Trophoblast cell (in vitro differentiated cells and primary cell): Measurements from ENCODE around the gene PRAF2.

ENCODE experiments used
- DNase-seq, 2 donors: peaks; one replicate each; pipeline ENCODE4 v3.0.0-alpha.2; 2016
- H2AFZ ChIP-seq: 2 replicates; pipeline ENCODE4 v1.6.1; 2013; ENCODE audit warnings: low read length, moderate library complexity, mild to moderate bottlenecking; ENCODE audit not compliant: insufficient read depth, poor library complexity
- H2AK5ac ChIP-seq: 2 replicates; pipeline ENCODE4 v1.6.1; 2013; ENCODE audit warnings: mild to moderate bottlenecking, low read length
- H2BK120ac ChIP-seq: 2 replicates; pipeline ENCODE4 v1.6.1; 2013; ENCODE audit warnings: low read length, mild to moderate bottlenecking, moderate library complexity; ENCODE audit not compliant: insufficient read depth, poor library complexity
- H2BK12ac ChIP-seq: 2 replicates; pipeline ENCODE4 v1.6.1; 2013; ENCODE audit warnings: mild to moderate bottlenecking, low read length, moderate library complexity
- H2BK5ac ChIP-seq: 2 replicates; pipeline ENCODE4 v1.6.1; 2013; ENCODE audit warnings: low read length, low read depth, moderate library complexity, mild to moderate bottlenecking; ENCODE audit not compliant: poor library complexity
- H3K14ac ChIP-seq: 2 replicates; pipeline ENCODE4 v1.6.1; 2013; ENCODE audit warnings: mild to moderate bottlenecking, low read length
- H3K18ac ChIP-seq: 2 replicates; pipeline ENCODE4 v1.6.1; 2013; ENCODE audit warnings: mild to moderate bottlenecking, low read length
- H3K23ac ChIP-seq: 2 replicates; pipeline ENCODE4 v1.6.1; 2013; ENCODE audit warnings: low read length
- H3K27ac ChIP-seq: 2 replicates; pipeline ENCODE4 v1.5.1; 2013; ENCODE audit warnings: low read depth, mild to moderate bottlenecking, inconsistent platforms, low read length, moderate library complexity
- H3K27me3 ChIP-seq: 2 replicates; pipeline ENCODE4 v1.6.1; 2013; ENCODE audit warnings: inconsistent platforms, mild to moderate bottlenecking, low read length, moderate library complexity; ENCODE audit not compliant: insufficient read depth
- H3K36me3 ChIP-seq, 2 experiments: 1 replicate in 1 of 2; 2 replicates in 1 of 2; pipeline ENCODE4 v1.6.1; 2013; ENCODE audit warnings: low read length in 2 of 2, mild to moderate bottlenecking in 2 of 2, moderate library complexity in 1 of 2; ENCODE audit not compliant: insufficient read depth in 2 of 2, control insufficient read depth in 1 of 2
- H3K4ac ChIP-seq: 2 replicates; pipeline ENCODE4 v1.6.1; 2013; ENCODE audit warnings: low read depth, mild to moderate bottlenecking, low read length, moderate library complexity
- H3K4me1 ChIP-seq, 2 experiments: 1 replicate in 1 of 2; 2 replicates in 1 of 2; pipeline ENCODE4 v1.6.1; 2013; ENCODE audit warnings: low read length in 2 of 2, mild to moderate bottlenecking in 2 of 2, moderate library complexity in 1 of 2; ENCODE audit not compliant: insufficient read depth in 2 of 2, control insufficient read depth in 1 of 2
- H3K4me2 ChIP-seq: 2 replicates; pipeline ENCODE4 v1.6.1; 2013; ENCODE audit warnings: inconsistent platforms, mild to moderate bottlenecking, low read length, moderate library complexity
- H3K4me3 ChIP-seq: 2 replicates; pipeline ENCODE4 v1.5.1; 2013; ENCODE audit warnings: mild to moderate bottlenecking, low read depth, low read length, inconsistent platforms
- H3K79me1 ChIP-seq: one replicate; pipeline ENCODE4 v1.6.1; 2013; ENCODE audit warnings: low read length
- H3K79me2 ChIP-seq: 2 replicates; pipeline ENCODE4 v1.6.1; 2013; ENCODE audit warnings: low read length, mild to moderate bottlenecking; ENCODE audit not compliant: control insufficient read depth, insufficient read depth, poor library complexity
- H3K9ac ChIP-seq: 2 replicates; pipeline ENCODE4 v1.6.1; 2013; ENCODE audit warnings: mild to moderate bottlenecking, low read length
- H3K9me3 ChIP-seq: 2 replicates; pipeline ENCODE4 v1.6.1; 2013; ENCODE audit warnings: low read depth, mild to moderate bottlenecking, control low read depth, inconsistent platforms, low read length; ENCODE audit not compliant: insufficient read depth
- H4K12ac ChIP-seq: 2 replicates; pipeline ENCODE4 v1.6.1; 2013; ENCODE audit warnings: low read depth, mild to moderate bottlenecking, low read length, moderate library complexity
- H4K8ac ChIP-seq: 2 replicates; pipeline ENCODE4 v1.6.1; 2013; ENCODE audit warnings: low read depth, mild to moderate bottlenecking, low read length, moderate library complexity
- H4K91ac ChIP-seq: one replicate; pipeline ENCODE4 v1.6.1; 2013; ENCODE audit warnings: low read depth, mild to moderate bottlenecking, low read length, moderate library complexity
- WGBS: extraction: QIAGEN DNeasy Blood & Tissue Kit; methylation state at CpG from one replicate; pipeline ENCODE4 v1.1.7; 2013; ENCODE audit warnings: missing lambda C conversion rate; ENCODE audit not compliant: insufficient read length, insufficient coverage; ENCODE audit errors: extremely low coverage; 5-methylcytosine and 5-hydroxymethylcytosine counted together

PRAF2 gene

DNA sequence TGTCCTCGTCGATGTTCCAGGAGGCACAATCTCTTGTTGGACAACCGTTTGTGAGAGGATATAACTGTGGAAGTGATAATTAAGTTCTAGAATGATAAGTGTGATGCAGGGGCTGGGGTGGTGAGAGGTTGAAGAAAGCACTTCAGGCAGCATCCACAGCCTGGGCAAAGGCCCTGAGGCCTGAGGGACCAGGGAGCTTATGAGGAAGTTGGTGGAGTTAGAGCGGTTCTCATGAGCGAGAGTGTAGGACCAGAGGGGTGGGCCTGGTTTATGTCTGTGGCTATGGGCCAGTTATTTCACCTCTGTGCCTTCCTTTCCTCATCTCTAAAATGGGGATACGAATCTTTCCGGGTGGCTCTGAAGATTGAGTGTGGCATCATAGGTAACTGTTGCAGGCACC lies 12.3 kb downstream of the PRAF2 start:
- Histone ChIP-seq H3K14ac (no peak overlapping the region), H3K9ac (no peak overlapping the region), H3K27ac (no peak overlapping the region), H3K79me2 (no peaks in the 10 kb centered on the region), H3K23ac (no peak overlapping the region), H2BK120ac (no peak overlapping the region), H3K4ac (no peak overlapping the region), H2BK12ac (no peak overlapping the region), H3K79me1 (peaks cover 4% of the 10 kb centered on the region), H3K18ac (no peak overlapping the region), H4K8ac (no peak overlapping the region), H3K4me2 (no peak overlapping the region), H4K91ac (no peak overlapping the region), H3K4me3 (no peak overlapping the region), H3K27me3 (no peaks in the 10 kb centered on the region), H3K36me3 (peaks cover 41 to 50% of the 10 kb centered on the region in 2 experiments), H3K4me1 (peaks cover 4 to 8% of the 10 kb centered on the region in 2 experiments), H2BK5ac (no peak overlapping the region), H2AK5ac (no peak overlapping the region), H4K12ac (no peak overlapping the region), H3K9me3 (no peaks in the 10 kb centered on the region), H2AFZ (no peak overlapping the region)
- WGBS = no CpG with 5 or more reads among the region's 7 CpGs
- no peak for DNase-seq

DNA sequence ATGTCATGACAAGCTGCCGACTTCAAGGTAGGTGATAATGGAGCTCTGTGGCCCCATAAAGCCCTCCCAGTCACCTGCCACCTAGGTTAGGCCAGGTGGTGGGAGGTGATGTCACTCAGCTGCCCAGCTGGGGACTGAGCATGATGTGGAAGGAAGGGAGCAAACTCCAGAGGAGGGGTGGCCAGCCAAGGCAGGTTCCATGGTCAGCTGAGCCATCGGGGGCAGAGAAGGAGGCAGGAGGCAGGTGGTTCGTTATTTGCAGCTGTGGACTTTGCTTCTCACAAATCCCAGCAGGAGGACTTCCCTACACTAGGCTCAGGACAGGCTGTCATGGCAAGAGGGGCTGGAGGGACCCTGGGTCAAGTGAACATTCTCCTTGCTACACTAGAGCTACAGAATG lies 12.9 kb downstream of the PRAF2 start:
- no peak for DNase-seq
- no peak overlapping the region for H3K4me2 ChIP-seq
- H2BK12ac ChIP-seq = no peak overlapping the region
- no peak overlapping the region for H2AFZ ChIP-seq
- H3K36me3 ChIP-seq = peaks cover 41 to 44% of the 10 kb centered on the region in 2 experiments
- peak overlapping the region; percentile 35 for H3K4ac ChIP-seq
- no peak overlapping the region for H2AK5ac ChIP-seq
- H4K91ac ChIP-seq = no peak overlapping the region
- H3K4me1 ChIP-seq = peaks cover 4 to 8% of the 10 kb centered on the region in 2 experiments
- no peak overlapping the region for H2BK5ac ChIP-seq
- WGBS = no CpG with 5 or more reads among the region's 3 CpGs
- no peak overlapping the region for H4K8ac ChIP-seq
- H3K79me1 ChIP-seq = peaks cover 4% of the 10 kb centered on the region
- H3K14ac ChIP-seq = no peak overlapping the region
- no peak overlapping the region for H4K12ac ChIP-seq
- no peak overlapping the region for H3K27ac ChIP-seq
- H3K23ac ChIP-seq = no peak overlapping the region
- H3K9me3 ChIP-seq = no peaks in the 10 kb centered on the region
- no peak overlapping the region for H2BK120ac ChIP-seq
- H3K18ac ChIP-seq = no peak overlapping the region
- no peaks in the 10 kb centered on the region for H3K79me2 ChIP-seq
- H3K27me3 ChIP-seq = no peaks in the 10 kb centered on the region
- H3K4me3 ChIP-seq = no peak overlapping the region
- H3K9ac ChIP-seq = no peak overlapping the region

DNA sequence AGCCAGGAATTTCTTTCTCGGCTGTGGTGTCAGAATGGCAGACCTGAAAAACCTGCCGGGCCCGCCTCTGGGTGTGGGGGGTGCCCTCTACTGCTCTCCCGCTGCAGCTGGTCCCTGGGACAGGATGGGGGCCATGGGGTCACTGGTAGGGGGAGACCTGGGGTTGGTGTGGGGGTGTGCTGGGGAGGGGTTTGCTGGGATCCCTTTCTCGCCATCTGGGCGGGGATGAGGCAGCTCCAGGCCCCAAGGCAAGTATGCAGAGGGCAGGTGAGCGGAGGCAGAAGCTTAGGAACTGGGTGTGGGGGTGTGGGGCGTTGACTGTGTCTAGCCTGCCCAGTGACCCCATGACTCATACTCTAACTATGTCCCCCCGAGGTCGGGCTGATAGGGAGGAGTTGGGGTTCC lies 14.1 kb downstream of the PRAF2 start:
- peak overlapping the region; percentile 71 for H2BK5ac ChIP-seq
- H2AFZ ChIP-seq = no peak overlapping the region
- peaks cover 30 to 35% of the 10 kb centered on the region in 2 experiments for H3K36me3 ChIP-seq
- H3K4me1 ChIP-seq = peaks cover 4 to 9% of the 10 kb centered on the region in 2 experiments
- no peak overlapping the region for H3K4ac ChIP-seq
- no peaks in the 10 kb centered on the region for H3K79me2 ChIP-seq
- peak overlapping the region; percentile 76 for H3K4me3 ChIP-seq
- peaks cover 4% of the 10 kb centered on the region for H3K79me1 ChIP-seq
- H3K9ac ChIP-seq = no peak overlapping the region
- H4K8ac ChIP-seq = no peak overlapping the region
- H4K91ac ChIP-seq = no peak overlapping the region
- H2AK5ac ChIP-seq = no peak overlapping the region
- peak overlapping the region; percentile 55 for H3K4me2 ChIP-seq
- H3K27ac ChIP-seq = peak overlapping the region; percentile 75
- H3K23ac ChIP-seq = no peak overlapping the region
- no peak overlapping the region for H2BK12ac ChIP-seq
- H2BK120ac ChIP-seq = no peak overlapping the region
- H3K9me3 ChIP-seq = no peaks in the 10 kb centered on the region
- DNase-seq = peak; percentile 10 to 35
- H3K18ac ChIP-seq = no peak overlapping the region
- H3K27me3 ChIP-seq = no peaks in the 10 kb centered on the region
- H3K14ac ChIP-seq = no peak overlapping the region
- WGBS = no CpG with 5 or more reads among the region's 10 CpGs
- H4K12ac ChIP-seq = no peak overlapping the region

DNA sequence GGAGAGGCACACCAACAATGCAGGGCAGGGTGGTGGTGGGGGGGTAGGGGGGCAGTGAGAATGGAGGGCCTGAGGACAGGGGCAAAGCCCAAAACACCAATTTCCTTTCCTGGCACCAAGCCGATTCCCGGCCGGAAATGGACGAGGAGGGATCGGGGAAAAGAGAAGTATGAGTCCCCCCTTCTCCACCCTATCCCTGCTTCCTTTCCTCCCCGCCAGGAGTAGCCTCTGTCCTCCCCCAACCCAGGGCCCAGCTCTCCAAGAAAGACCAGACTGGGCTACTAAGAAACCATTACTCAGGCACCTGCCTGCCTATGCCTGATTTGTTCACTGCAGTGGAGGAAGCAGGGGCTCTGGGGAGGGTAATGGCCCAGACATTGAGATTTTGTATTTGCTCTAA lies 14.6 kb downstream of the PRAF2 start:
- Histone ChIP-seq H3K23ac (no peak overlapping the region), H4K8ac (no peak overlapping the region), H3K27me3 (no peaks in the 10 kb centered on the region), H3K14ac (no peak overlapping the region), H3K4me1 (peaks cover 4 to 10% of the 10 kb centered on the region in 2 experiments), H3K9me3 (no peaks in the 10 kb centered on the region), H3K4me2 (peak overlapping the region; percentile 55), H2BK5ac (peak overlapping the region; percentile 26), H2BK120ac (no peak overlapping the region), H4K91ac (peak overlapping the region; percentile 8), H3K27ac (peak overlapping the region; percentile 75), H2BK12ac (no peak overlapping the region), H3K36me3 (peaks cover 25 to 31% of the 10 kb centered on the region in 2 experiments), H3K79me2 (no peaks in the 10 kb centered on the region), H3K4me3 (peak overlapping the region; percentile 76), H3K18ac (no peak overlapping the region), H4K12ac (no peak overlapping the region), H2AFZ (no peak overlapping the region), H3K9ac (peak overlapping the region; percentile 19), H3K4ac (no peak overlapping the region), H3K79me1 (peaks cover 4% of the 10 kb centered on the region), H2AK5ac (no peak overlapping the region)
- WGBS = no CpG with 5 or more reads among the region's 6 CpGs
- no peak for DNase-seq
